Erythroblast (primary cell): ENCODE measurements around the gene TIAM1.
"Not testable (repeated sequence)": the region's sequence is repeated elsewhere in the genome, so short reads cannot be mapped to it uniquely, and the experiment has no call there.

ENCODE experiments used
- DNase-seq, 2 experiments: peaks; one replicate each; lab custom pipeline; 2025; lab: John Stamatoyannopoulos, UW
- GATA1 ChIP-seq: IDR thresholded peaks from 2 replicates; pipeline ENCODE4 v1.6.1; 2011; ENCODE audit warnings: low read depth, mild to moderate bottlenecking, control low read depth, low read length, moderate library complexity
- POLR2A ChIP-seq: IDR thresholded peaks from 2 replicates; pipeline ENCODE4 v1.6.1; 2011; ENCODE audit warnings: mild to moderate bottlenecking, low read length

Gene TIAM1

DNA sequence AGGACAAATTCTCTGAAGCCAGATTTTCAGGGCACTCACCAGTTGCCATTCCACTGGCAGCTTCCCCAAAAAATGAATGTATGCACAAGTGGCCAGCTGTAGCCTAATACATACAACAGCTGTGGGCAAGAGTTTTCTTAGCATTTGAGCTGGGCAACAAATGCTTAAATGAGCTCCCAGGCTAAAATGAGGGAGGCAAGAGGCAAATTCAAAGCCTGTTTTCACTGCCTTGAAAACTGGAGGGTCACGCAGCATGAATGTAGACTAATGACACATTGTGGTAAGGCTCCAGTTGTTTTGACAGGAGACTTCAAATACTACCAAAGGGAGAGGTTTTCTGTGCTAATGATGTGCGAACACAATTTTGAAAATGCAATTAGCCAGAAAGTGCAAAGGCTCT, 88.2 kb downstream of the TIAM1 start:
- DNase-seq: no peak
- TF ChIP-seq POLR2A: no peak

DNA sequence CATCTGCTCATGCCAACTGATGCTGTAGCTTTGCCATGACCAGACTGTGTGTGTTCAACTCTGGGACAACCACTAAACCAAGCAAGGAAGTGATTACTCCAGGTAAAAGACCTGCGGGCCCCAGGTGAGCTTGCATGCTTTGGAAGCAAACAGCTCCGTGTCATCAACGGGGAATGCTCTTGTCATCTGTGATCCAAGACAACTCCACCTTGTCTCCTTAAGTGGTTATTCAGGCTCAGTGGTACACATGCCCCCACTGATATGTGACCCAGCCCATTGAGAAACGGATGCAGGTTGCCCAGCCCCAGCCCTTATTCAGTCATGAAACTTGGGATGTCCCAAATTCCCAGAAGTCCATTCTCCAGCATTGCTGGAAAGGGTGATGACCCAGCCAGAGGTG, 89.0 kb downstream of the TIAM1 start:
- no peak for DNase-seq
- TF ChIP-seq GATA1: no peak
- TF ChIP-seq POLR2A: no peak

DNA sequence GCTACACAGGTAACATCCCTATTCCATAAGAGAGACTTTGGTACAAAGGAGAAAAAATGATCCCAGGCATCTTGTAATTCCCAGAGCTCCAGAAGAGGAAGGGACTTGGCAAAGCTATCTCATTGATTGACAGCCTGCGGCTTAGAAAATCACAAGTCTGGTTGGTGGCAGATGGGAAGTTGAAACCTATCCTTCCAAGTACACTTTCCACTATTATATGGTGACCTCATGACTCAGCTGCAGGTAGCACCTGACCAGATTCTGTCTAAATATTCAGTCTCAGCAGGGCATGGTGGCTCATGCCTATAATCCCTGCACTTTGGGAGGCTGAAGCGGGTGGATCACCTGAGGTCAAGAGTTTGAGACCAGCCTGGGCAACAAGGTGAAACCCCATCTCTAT, 89.9 kb downstream of the TIAM1 start:
- DNase-seq: no peak

DNA sequence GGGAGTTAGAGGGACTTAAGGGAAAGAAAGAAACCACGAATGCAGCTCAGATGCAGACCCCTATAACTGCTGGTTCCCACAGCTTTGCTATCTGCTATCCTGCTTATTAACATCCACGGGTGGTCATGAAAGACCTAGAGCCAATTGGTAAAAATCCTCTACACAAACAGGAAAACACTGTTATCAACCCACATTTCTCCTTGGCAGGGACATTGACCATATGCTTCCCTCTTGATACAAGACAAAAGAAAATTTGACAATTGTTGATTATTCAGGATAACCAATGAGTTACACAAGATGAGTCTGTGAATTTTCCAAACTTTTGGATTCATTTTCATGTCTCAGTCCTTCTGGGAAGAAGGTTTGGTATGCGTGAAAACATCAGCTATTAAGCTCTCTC, 90.4 kb downstream of the TIAM1 start:
- TF ChIP-seq POLR2A (no peak), GATA1 (no peak)
- no peak for DNase-seq

More for the DNA sequence above, 89.9 kb downstream of the TIAM1 start:
- no peak for TF ChIP-seq POLR2A
- no peak for TF ChIP-seq GATA1

DNA sequence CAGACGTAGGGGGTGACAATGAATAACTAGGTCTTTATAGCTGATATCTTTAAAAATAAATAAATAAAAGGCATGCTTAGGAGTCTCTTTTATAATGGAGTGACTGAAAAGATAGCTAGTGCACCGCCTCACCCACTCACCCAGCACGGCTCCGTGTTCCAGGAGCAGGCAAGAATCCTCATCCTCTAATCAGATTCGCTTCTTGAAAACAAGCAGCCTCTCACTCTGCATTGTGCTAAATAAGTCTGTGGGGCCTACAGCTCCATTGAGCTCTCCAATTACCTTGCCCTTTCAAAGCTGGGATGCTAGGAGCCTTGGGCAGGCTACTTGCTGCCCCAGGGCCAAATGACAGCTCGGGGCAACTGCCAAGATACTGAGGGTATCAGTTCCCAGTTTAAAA, 91.5 kb downstream of the TIAM1 start:
- no peak for TF ChIP-seq POLR2A
- TF ChIP-seq GATA1: no peak
- DNase-seq: no peak

DNA sequence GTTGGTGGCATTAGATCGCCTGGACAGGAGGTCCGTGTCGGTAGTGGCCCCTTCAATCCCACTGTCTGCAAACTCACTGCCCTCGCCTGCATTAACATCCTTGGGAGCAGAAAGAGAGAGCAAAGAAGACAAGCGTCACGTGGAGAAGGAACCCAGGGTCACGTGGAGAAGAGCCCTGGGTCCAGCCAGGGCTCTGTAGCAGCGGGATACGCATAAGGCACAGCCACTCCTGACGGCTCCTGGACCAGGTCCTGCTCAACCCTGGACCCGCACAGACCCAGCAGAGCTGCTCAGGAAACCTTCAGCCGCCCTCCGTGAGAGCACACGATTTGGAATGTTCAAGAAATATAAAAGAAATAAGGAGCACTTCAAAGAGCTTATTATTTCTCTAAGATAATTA, 92.0 kb downstream of the TIAM1 start:
- no peak for DNase-seq
- TF ChIP-seq POLR2A (no peak), GATA1 (no peak)

DNA sequence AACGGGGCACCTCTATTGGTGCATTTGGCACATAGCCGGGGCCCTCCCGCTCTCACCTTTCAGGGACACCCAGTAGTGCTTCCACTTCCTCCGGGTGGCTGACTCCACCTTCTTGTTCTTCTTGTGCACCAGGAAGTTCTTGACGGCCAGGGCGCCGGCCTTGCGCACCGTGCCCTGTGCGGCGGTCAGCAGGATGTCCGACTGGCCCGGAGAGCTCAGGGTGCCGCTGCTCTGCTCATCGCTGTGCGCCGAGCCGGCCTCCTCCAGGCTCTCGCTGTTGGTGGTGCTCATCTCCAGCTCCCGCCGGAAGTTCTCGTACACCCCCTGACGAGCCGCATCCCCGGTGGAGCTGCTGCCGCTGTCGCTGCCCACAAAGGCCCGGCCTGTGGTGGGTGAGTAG, 92.4 kb downstream of the TIAM1 start:
- TF ChIP-seq GATA1: no peak
- TF ChIP-seq POLR2A: no peak
- DNase-seq: no peak

DNA sequence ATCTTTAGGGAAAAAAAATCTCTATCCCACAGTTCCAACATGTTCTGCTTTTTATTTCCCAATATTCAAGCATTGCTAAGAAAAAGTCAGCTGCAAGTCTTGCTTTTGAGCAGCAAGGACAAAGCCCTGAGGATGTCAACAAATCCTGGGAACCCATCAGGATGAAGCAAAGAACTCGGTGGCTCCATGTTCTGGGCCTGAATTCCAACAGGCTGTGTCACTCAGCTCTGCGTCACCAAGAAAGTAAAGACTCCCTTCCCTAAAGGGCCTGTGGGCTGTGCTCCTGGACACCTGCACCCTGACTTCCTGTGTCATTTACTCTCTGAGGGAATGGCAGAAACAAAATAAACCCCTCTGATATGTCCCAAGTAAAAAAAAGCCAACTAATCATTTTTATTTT, 95.5 kb downstream of the TIAM1 start:
- TF ChIP-seq GATA1: no peak
- no peak for TF ChIP-seq POLR2A
- DNase-seq: no peak

DNA sequence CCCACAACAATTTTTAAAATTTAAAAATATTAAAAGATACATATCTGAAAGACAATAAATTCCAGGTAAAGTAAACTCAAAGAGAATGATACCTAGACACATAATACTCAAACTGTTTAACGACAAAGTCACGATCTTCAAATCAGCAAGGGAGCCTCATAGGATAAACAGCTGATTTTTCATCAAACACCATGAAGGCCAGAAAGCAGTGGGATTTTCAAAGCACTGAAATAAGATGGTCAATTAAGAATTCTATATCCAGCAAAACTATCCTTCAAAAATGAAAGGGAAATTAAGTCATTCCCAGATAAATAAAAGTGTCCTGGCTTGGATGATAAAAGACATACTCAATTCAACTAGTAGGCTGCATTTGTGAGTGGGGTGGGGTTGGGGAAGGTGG, 100.5 kb downstream of the TIAM1 start:
- DNase-seq: no peak
- TF ChIP-seq GATA1 (no peak), POLR2A (no peak)

DNA sequence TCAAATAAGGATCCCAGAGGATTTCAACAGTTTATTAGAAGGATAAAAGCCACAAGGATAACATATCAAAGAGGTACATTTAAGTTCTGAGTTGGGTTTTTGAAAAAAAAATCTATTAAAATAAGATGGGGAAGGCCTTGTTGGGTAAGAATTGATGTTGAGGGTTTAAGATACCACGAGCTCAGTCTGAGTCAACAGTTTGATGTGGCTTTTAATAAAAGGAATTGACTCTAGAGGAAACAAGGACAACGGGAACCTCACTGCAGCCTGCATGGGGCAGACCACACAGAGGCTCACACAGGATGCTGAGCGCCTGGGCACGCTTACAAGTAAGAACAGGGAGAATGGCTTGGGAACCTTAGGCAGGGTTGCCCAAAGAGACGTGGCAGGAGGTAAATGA, 107.5 kb downstream of the TIAM1 start:
- no peak for TF ChIP-seq POLR2A
- no peak for TF ChIP-seq GATA1
- DNase-seq: no peak

DNA sequence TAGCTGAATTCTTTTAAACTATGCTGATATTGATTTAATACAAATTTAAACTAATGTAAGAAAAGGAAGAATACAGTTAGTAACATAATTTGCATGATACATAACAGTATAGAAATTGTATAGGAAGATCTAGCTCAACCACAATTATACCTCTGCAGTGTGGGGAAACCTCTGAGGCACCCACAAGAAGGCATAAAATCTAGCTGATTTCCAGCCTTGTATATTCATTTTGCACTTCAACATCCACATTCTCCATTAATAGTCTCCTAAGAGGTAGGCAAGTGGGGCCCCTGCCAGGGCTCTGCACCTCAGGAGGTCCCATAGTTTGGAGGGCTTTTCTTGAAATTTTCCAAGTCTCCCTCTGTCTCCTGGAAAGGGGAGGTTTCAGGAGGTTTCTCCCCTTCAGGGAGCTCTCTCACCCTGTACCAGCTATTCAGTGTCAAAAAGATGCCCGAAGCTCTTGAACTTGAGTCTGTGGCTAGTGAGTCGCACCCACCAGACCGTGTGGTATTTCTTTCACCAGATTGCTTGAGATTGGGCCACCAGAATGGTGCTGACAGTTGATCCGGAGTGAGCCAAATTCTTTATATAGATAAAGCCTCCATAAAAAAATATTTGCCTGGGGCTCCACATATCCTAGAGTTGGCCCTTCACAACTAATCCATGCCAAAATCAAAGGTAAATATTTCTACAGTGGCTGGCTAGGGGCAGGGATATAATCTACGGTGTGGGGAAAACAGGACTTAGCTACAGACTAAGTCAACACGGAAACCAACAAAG, 108.2 kb downstream of the TIAM1 start:
- TF ChIP-seq GATA1: no peak
- TF ChIP-seq POLR2A: no peak
- DNase-seq: no peak

DNA sequence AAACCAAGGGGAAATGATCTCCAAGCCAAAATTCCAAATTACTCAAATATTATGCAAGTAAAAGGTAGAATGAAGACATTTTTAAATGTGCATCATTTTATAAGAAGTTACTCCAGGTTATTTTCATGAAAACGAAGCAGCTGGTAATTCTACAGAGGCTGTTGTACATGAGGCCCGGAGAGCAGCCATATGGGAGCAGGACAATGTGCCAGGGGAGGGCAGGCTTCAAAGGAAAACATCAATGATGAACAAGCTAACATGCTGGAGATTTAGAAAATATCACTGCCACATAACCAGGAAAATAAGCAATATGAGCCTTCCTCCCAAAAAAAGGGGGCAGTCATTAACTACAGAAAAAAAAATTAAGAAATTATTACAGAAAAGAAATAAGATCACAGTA, 109.1 kb downstream of the TIAM1 start:
- DNase-seq: no peak
- TF ChIP-seq GATA1 (no peak), POLR2A (no peak)

DNA sequence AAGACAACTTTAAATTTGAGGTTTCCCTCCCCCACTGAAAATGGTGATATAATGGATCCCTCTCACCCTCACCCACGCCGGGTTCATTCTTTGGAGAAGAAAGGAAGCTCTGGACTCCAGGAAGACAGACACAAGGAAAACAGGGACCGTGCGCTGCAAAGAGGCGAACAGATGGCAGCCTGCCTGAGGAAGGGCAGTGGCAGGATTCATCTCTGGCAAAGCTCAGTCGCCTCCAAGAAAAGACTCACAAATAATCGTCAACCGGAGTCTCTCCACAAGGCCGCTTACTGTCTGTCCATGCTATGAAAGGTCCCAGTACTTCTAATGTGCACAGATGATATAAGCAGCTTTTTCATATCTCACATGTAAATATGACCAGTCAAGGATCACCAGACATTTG, 110.3 kb downstream of the TIAM1 start:
- no peak for TF ChIP-seq GATA1
- no peak for TF ChIP-seq POLR2A
- DNase-seq: no peak

DNA sequence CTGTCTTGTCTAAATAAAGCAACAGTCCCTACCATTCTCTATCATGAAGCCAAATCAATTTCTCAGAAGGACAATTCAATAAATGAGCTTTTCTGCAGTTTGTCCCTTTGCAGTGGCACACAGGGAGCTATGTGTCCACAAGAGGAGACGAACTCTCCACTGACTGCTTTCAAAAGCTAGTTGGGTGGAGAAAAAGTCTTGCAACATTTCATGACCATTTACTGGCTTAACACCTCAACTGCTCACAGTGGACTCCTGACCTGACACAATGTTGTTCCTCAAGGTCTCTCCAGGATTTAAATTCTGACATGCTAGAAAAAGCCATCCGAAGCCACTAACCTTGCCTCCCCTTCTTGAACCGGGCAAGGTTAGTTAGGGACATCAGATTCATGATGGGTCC, 111.7 kb downstream of the TIAM1 start:
- DNase-seq: no peak
- no peak for TF ChIP-seq POLR2A
- TF ChIP-seq GATA1: no peak

DNA sequence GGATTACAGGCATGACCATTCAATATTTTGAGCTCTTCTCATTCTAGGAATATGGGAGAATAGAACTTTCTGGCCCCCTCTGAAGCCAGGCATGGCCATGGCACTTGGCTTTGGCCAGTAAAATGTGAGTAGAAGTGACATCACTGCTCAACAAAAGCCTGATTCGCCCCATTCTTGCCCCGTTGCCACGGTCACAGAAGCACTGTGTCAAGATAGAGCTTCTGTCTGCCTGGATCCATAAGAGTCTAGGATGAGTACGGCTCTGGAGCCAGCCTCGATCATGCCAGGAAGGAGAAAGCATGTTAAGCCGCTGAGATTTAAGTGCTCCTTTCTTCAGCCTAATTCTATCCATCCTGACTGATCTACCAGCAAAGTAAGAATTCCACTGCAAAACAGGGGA, 113.1 kb downstream of the TIAM1 start:
- DNase-seq: no peak

DNA sequence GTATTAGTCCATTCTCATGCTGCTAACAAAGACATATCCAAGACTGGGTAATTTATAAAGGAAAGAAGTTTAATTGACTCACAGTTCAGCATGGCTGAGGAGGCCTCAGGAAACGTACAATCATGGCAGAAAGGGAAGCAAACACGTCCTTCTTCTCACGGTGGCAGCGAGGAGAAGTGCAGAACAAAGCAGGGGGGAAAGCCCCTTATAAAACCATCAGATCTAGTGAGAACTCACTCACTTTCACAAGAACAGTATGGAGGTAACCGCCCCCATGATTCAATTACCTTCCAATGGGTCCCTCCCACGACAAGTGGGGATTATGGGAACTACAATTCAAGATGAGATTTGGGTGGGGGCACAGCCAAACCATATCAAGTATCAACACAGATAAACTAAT, 115.3 kb downstream of the TIAM1 start:
- not testable (repeated sequence) for DNase-seq

More for the DNA sequence above, 113.1 kb downstream of the TIAM1 start:
- TF ChIP-seq GATA1 (no peak), POLR2A (no peak)
